ENCODE results near the gene WDFY1.

The WDFY1 gene

DNA sequence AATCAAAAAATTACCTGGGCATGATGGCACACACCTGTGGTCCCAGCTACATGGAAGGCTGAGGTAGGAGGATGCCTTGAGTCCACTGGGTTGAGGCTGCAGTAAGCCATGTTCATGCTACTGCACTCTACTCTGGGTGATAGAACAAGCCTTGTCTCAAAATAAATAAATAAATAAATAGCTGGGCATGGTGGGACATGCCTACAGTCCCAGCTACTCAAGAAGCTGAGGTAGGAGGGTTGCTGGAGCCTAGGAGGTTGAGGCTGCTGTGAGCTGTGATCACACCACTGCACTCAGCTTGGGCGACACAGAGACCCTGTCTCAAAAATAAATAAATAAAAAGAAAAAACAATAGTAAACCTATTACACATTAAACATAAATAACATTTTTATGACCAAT lies 110.7 kb downstream of the WDFY1 start:
- Mint-ChIP-seq H3K9me3 (no peaks in the 10 kb centered on the region), H3K27ac (no peak overlapping the region), H3K4me1 (ENCODE audit: low read depth) (peaks cover 17% of the 10 kb centered on the region), H3K27me3 (ENCODE audit: low read depth) (no peaks in the 10 kb centered on the region), H3K36me3 (ENCODE audit: low read depth) (peaks cover 6% of the 10 kb centered on the region), H3K4me3 (no peak overlapping the region)
- no peak for DNase-seq (ENCODE audit: low spot score)

GRCh38 chr2:223832241-223832903 lies 112.8 kb downstream of the WDFY1 start:
- H3K27me3 Mint-ChIP-seq (ENCODE audit: low read depth) = no peaks in the 10 kb centered on the region
- no peak overlapping the region for H3K27ac Mint-ChIP-seq

GRCh38 chr2:223829128-223829527 lies 116.0 kb downstream of the WDFY1 start:
- H3K27me3 Mint-ChIP-seq (ENCODE audit: low read depth) = no peaks in the 10 kb centered on the region
- no peak overlapping the region for H3K4me3 Mint-ChIP-seq
- DNase-seq (ENCODE audit: low spot score) = no peak
- no peak overlapping the region for H3K27ac Mint-ChIP-seq
- H3K9me3 Mint-ChIP-seq = no peaks in the 10 kb centered on the region
- peaks cover 12% of the 10 kb centered on the region for H3K4me1 Mint-ChIP-seq (ENCODE audit: low read depth)
- peaks cover 6% of the 10 kb centered on the region for H3K36me3 Mint-ChIP-seq (ENCODE audit: low read depth)

More at GRCh38 chr2:223832241-223832903, 112.8 kb downstream of the WDFY1 start:
- H3K4me3 Mint-ChIP-seq = no peak overlapping the region
- H3K9me3 Mint-ChIP-seq = no peaks in the 10 kb centered on the region
- H3K36me3 Mint-ChIP-seq (ENCODE audit: low read depth) = peaks cover 6% of the 10 kb centered on the region
- peaks cover 15% of the 10 kb centered on the region for H3K4me1 Mint-ChIP-seq (ENCODE audit: low read depth)
- no peak for DNase-seq (ENCODE audit: low spot score)

GRCh38 chr2:223828314-223828713 lies 116.8 kb downstream of the WDFY1 start:
- peaks cover 10% of the 10 kb centered on the region for H3K4me1 Mint-ChIP-seq (ENCODE audit: low read depth)
- H3K9me3 Mint-ChIP-seq = no peaks in the 10 kb centered on the region
- no peak overlapping the region for H3K4me3 Mint-ChIP-seq
- no peak for DNase-seq (ENCODE audit: low spot score)
- peaks cover 3% of the 10 kb centered on the region for H3K36me3 Mint-ChIP-seq (ENCODE audit: low read depth)
- no peak overlapping the region for H3K27ac Mint-ChIP-seq
- no peaks in the 10 kb centered on the region for H3K27me3 Mint-ChIP-seq (ENCODE audit: low read depth)

DNA sequence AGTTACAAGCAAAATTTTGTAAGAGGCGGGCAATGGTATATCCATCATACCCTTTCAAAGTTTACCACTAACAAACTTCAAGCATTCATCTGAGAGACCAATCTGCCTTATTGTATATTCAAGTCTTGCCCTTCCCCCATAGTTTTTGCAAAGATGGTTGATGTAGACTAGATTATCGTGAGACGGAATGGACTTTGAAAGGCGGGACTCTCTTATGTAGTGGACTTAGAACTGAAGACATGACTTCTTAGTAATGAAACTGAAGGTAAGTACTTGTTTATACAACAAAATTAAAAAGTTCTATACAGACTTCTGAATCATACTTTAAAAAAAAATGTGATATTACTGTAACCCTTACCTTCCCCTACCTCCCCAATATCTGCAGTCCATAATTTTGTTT lies 118.1 kb downstream of the WDFY1 start:
- DNase-seq (ENCODE audit: low spot score) = no peak
- Mint-ChIP-seq H3K27ac (no peak overlapping the region), H3K4me3 (no peak overlapping the region), H3K9me3 (no peaks in the 10 kb centered on the region), H3K36me3 (ENCODE audit: low read depth) (no peaks in the 10 kb centered on the region), H3K4me1 (ENCODE audit: low read depth) (peaks cover 6% of the 10 kb centered on the region), H3K27me3 (ENCODE audit: low read depth) (no peaks in the 10 kb centered on the region)
